HEK293 (cell line): ENCODE data around the gene KCP.

Source experiments
- ZBTB17 ChIP-seq: fragments of 450-650 bp; formaldehyde crosslinking; IDR thresholded peaks from 2 replicates; pipeline ENCODE4 v1.5.1; 2016; ENCODE audit warnings: missing biosample characterization, missing genetic modification characterization
- ZNF19 ChIP-seq: fragments of 450-650 bp; formaldehyde crosslinking; IDR thresholded peaks from 2 replicates; pipeline ENCODE4; 2016; ENCODE audit warnings: missing biosample characterization, missing genetic modification characterization, low read depth
- TF ChIP-seq, protein P1 (sequence below): fragments of 450-650 bp; formaldehyde crosslinking; IDR thresholded peaks from 2 replicates; pipeline ENCODE4 v1.5.1; 2016; ENCODE audit warnings: missing biosample characterization, missing genetic modification characterization
- TF ChIP-seq, protein P2 (sequence below): fragments of 450-650 bp; formaldehyde crosslinking; IDR thresholded peaks from 2 replicates; pipeline ENCODE4 v1.5.1; 2016; ENCODE audit warnings: missing biosample characterization, missing genetic modification characterization
- TF ChIP-seq, protein P3 (sequence below): fragments of 450-650 bp; formaldehyde crosslinking; optimal IDR thresholded peaks from 2 replicates; pipeline ENCODE3; 2016; ENCODE audit warnings: missing biosample characterization, mild to moderate bottlenecking, missing genetic modification characterization
- TF ChIP-seq, protein P4 (sequence below): fragments of 450-650 bp; formaldehyde crosslinking; IDR thresholded peaks from 2 replicates; pipeline ENCODE4 v1.5.1; 2017; ENCODE audit warnings: missing biosample characterization, missing genetic modification characterization

DNA sequence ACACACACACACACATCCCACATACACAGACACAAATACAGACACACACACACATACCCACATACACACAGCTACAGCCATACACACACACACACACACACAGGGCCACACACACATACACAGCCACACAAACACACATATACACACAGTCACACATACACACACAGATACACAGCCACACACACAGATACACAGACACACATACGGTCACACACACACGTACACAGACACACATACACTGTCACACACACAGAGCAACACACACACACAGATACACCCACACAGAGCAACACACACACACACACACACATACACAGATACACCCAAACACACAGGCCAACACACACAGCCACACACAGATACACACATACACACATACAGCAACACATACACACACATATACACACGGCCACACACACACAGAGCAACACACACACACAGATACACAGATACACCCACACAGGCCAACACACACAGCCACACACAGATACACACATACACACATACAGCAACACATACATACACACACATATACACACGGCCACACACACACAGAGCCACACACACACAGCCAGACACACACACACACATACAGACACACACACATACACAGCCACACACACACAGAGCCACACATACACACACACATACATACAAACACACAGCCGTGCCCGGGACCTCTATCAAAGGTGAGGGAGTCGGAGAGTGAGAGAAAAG is 22.3 kb downstream of the KCP start:
- TF ChIP-seq, protein P1, sequence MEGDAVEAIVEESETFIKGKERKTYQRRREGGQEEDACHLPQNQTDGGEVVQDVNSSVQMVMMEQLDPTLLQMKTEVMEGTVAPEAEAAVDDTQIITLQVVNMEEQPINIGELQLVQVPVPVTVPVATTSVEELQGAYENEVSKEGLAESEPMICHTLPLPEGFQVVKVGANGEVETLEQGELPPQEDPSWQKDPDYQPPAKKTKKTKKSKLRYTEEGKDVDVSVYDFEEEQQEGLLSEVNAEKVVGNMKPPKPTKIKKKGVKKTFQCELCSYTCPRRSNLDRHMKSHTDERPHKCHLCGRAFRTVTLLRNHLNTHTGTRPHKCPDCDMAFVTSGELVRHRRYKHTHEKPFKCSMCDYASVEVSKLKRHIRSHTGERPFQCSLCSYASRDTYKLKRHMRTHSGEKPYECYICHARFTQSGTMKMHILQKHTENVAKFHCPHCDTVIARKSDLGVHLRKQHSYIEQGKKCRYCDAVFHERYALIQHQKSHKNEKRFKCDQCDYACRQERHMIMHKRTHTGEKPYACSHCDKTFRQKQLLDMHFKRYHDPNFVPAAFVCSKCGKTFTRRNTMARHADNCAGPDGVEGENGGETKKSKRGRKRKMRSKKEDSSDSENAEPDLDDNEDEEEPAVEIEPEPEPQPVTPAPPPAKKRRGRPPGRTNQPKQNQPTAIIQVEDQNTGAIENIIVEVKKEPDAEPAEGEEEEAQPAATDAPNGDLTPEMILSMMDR (tag by site-specific recombination), result no peak
- TF ChIP-seq ZNF19 (tag by site-specific recombination) (no peak), ZBTB17 (tag by site-specific recombination) (no peak)
- TF ChIP-seq, protein P2, sequence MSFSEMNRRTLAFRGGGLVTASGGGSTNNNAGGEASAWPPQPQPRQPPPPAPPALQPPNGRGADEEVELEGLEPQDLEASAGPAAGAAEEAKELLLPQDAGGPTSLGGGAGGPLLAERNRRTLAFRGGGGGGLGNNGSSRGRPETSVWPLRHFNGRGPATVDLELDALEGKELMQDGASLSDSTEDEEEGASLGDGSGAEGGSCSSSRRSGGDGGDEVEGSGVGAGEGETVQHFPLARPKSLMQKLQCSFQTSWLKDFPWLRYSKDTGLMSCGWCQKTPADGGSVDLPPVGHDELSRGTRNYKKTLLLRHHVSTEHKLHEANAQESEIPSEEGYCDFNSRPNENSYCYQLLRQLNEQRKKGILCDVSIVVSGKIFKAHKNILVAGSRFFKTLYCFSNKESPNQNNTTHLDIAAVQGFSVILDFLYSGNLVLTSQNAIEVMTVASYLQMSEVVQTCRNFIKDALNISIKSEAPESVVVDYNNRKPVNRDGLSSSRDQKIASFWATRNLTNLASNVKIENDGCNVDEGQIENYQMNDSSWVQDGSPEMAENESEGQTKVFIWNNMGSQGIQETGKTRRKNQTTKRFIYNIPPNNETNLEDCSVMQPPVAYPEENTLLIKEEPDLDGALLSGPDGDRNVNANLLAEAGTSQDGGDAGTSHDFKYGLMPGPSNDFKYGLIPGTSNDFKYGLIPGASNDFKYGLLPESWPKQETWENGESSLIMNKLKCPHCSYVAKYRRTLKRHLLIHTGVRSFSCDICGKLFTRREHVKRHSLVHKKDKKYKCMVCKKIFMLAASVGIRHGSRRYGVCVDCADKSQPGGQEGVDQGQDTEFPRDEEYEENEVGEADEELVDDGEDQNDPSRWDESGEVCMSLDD (tag by site-specific recombination), result no peak
- TF ChIP-seq, protein P3, sequence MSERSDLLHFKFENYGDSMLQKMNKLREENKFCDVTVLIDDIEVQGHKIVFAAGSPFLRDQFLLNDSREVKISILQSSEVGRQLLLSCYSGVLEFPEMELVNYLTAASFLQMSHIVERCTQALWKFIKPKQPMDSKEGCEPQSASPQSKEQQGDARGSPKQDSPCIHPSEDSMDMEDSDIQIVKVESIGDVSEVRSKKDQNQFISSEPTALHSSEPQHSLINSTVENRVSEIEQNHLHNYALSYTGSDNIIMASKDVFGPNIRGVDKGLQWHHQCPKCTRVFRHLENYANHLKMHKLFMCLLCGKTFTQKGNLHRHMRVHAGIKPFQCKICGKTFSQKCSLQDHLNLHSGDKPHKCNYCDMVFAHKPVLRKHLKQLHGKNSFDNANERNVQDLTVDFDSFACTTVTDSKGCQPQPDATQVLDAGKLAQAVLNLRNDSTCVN (tag by site-specific recombination), result no peak
- TF ChIP-seq, protein P4, sequence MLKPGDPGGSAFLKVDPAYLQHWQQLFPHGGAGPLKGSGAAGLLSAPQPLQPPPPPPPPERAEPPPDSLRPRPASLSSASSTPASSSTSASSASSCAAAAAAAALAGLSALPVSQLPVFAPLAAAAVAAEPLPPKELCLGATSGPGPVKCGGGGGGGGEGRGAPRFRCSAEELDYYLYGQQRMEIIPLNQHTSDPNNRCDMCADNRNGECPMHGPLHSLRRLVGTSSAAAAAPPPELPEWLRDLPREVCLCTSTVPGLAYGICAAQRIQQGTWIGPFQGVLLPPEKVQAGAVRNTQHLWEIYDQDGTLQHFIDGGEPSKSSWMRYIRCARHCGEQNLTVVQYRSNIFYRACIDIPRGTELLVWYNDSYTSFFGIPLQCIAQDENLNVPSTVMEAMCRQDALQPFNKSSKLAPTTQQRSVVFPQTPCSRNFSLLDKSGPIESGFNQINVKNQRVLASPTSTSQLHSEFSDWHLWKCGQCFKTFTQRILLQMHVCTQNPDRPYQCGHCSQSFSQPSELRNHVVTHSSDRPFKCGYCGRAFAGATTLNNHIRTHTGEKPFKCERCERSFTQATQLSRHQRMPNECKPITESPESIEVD (tag by site-specific recombination), result no peak
